Activated naive CD8-positive, alpha-beta T cell (primary cell): Measurements from ENCODE around the gene KPTN.

Experiments
- H3K27ac Mint-ChIP-seq: one replicate; pipeline ENCODE4 v1.8.0; 2021; ENCODE audit warnings: mixed read lengths
- H3K27me3 Mint-ChIP-seq: one replicate; pipeline ENCODE4 v1.8.0; 2021; ENCODE audit warnings: mixed read lengths
- H3K36me3 Mint-ChIP-seq: one replicate; pipeline ENCODE4 v1.8.0; 2021; ENCODE audit warnings: mixed read lengths
- H3K4me1 Mint-ChIP-seq: one replicate; pipeline ENCODE4 v1.8.0; 2021; ENCODE audit warnings: low read depth, mixed read lengths
- H3K4me3 Mint-ChIP-seq: one replicate; pipeline ENCODE4 v1.8.0; 2021; ENCODE audit warnings: mild to moderate bottlenecking, mixed read lengths
- H3K9me3 Mint-ChIP-seq: one replicate; pipeline ENCODE4 v1.8.0; 2021; ENCODE audit warnings: low read depth, mixed read lengths

KPTN gene

DNA sequence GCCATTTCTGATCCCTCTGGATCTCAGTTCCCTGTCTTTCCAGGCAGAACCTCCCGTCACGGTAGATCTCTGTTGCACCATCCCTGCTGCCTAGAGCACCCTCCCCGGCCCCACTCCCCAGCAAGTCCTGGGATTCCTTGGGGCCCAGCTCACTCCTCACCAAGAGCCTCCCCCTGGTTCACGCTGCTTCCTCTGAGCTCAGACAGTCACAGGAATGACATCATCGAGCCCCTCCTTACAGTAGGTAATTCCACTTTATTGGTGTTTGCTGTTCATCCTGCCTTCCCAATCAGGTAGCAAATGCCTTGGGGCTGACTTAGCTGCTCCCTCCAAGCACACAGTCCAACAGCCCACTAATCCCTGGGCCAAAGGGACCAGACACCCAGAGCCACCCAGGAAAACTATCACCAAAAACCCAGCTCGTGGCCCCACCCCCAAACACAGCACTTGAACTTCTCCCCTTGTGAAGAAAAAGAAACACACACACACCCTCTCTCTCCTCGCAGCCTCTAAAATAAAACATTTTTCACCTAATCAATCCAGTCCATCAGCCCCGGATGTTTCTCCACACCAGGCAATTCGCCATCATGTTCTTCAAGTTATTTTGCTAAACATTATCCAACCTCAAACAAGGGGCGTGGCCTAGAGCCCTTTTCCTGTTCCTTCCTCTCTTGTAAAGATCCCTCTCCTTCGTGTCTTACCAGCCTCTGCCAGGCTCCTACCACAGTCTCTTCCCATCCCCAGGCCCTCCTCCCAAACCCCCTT lies 28.3 kb upstream of the KPTN start:
- H3K4me1 Mint-ChIP-seq, result peaks cover 70% of the 10 kb centered on the region
- H3K27me3 Mint-ChIP-seq, result no peaks in the 10 kb centered on the region
- H3K27ac Mint-ChIP-seq, result peak overlapping the region; percentile 96
- H3K4me3 Mint-ChIP-seq, result peak overlapping the region; percentile 97
- H3K36me3 Mint-ChIP-seq, result no peaks in the 10 kb centered on the region
- H3K9me3 Mint-ChIP-seq, result no peaks in the 10 kb centered on the region

DNA sequence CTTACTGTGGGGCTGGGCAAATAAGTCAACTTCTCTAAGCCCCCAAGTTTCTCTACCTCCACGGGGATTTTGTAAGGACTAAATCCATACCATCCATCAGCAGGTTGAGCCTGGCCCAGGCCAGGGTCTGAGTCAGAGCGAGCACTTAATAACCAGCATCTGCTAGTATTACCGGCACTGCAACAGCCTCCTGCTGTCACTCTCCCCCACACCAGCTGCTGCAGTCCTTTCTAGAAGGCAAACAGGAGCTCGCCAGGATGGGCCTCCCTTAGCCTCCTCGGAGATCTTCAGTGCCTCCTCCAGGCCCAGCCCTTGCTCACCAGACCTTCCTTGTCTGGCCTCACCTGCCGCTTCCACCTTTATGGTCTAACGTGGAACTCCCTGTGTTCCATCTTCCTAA lies 27.7 kb upstream of the KPTN start:
- Mint-ChIP-seq H3K4me3 (peak overlapping the region; percentile 97), H3K27ac (peak overlapping the region; percentile 73), H3K9me3 (no peaks in the 10 kb centered on the region), H3K27me3 (no peaks in the 10 kb centered on the region), H3K36me3 (no peaks in the 10 kb centered on the region), H3K4me1 (peaks cover 63% of the 10 kb centered on the region)

DNA sequence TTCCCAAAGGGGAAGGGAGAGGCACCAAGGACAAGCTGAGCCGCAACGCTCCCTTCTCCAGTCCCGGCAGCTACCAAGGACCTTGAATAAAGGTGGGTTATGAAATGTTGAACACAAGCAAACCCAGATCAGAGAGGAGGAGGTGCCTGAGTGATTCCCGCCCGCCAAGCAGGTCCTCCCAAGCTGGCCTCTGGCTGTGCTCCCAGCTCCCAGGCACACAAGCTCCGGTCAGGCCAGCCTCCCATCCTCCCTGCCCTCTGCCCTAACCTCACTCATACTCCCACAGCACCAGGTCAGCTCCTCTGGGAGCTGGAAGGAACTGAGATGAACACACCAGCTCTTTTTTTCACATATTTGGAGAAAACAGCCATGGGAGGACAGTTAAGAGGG lies 27.1 kb upstream of the KPTN start:
- Mint-ChIP-seq H3K9me3 (no peaks in the 10 kb centered on the region), H3K4me1 (peaks cover 58% of the 10 kb centered on the region), H3K27ac (no peak overlapping the region), H3K4me3 (no peak overlapping the region), H3K27me3 (no peaks in the 10 kb centered on the region), H3K36me3 (no peaks in the 10 kb centered on the region)

DNA sequence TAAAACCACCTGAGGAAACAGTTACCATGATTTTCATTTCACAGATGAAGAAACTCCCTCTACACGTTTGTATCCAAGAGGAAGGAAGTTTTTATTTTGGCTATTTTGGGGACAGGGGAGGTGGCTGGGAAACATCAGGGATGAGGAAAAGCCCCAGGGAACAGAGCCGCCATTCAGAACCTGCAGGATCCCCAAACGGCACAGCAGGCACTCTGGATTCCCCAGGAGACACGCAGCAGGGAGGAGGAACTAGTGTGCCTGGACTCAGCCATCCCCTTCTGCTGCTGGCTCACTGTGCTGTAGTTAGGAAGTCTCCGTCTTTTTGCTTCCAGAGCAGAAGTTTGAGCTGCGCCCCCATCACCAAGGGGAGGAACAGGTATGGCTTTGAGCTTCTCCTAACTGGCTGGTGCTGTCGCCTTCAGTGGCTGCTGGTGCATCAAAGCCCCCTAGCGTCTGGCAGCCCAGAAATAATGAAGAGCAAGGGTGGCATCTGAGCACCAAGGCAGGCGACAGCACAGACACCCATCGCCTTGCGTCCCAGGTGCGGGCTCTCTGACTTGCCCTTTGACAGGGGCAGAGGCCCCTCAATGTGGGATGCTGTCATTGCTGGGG lies 26.6 kb upstream of the KPTN start:
- H3K4me1 Mint-ChIP-seq, result peaks cover 53% of the 10 kb centered on the region

DNA sequence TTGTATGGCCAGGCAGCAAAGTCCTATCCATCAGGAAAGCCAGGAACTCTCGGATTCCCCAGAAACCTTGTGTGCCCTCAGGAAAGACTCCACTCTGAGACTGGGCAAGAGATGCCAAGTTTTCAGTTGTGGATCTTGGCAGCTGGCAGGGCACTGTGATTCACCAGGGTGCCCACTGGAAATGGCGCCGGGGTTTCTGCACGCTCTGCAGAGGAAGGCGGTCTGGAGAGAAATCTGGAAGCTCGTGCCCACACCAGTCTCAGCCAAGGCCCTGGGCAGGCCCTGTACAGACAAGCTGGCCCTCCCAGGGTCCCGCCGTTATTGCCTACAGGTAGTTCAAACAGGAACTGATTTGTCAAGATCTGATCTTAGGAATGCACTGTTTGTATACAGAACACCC lies 26.0 kb upstream of the KPTN start:
- H3K4me1 Mint-ChIP-seq, result peaks cover 50% of the 10 kb centered on the region
- H3K27ac Mint-ChIP-seq, result no peak overlapping the region
- no peaks in the 10 kb centered on the region for H3K9me3 Mint-ChIP-seq
- H3K27me3 Mint-ChIP-seq, result no peaks in the 10 kb centered on the region
- no peak overlapping the region for H3K4me3 Mint-ChIP-seq
- H3K36me3 Mint-ChIP-seq, result no peaks in the 10 kb centered on the region

More for the DNA sequence above, 26.6 kb upstream of the KPTN start:
- Mint-ChIP-seq H3K4me3 (no peak overlapping the region), H3K27me3 (no peaks in the 10 kb centered on the region), H3K9me3 (no peaks in the 10 kb centered on the region), H3K27ac (no peak overlapping the region), H3K36me3 (no peaks in the 10 kb centered on the region)

DNA sequence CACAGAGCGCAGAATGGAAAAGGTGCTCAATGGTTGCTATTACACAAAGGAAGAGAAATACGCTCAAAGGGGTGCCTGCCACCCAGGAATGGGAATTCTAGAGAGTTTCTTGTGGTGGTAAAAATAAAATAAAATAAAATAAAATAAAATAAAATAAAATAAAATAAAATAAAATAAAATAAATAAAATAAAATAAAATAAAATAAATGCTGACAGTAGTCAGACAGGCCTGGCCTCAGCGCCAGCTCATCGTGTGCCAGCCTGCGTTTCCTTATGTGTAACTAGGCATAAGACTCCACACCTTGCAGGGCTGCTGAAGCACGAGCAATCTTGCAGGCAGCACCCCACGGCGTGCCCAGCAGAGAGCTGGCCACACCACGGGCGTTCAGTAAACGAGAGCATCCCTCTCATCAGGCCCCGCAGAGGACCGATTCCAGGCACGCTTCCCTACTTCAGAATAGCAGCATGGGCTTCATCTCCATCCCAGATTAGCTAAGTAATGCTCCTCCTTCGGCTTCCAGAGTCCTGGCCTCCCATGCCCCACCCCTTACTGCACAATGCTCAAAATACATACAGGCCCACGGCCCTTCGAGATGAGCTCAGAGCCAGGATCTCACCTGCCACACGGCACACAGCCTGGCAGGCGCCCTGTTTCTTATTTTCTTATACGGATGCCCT lies 25.3 kb upstream of the KPTN start:
- H3K4me1 Mint-ChIP-seq, result peaks cover 44% of the 10 kb centered on the region
- H3K9me3 Mint-ChIP-seq, result no peaks in the 10 kb centered on the region
- no peaks in the 10 kb centered on the region for H3K27me3 Mint-ChIP-seq
- no peak overlapping the region for H3K4me3 Mint-ChIP-seq
- no peaks in the 10 kb centered on the region for H3K36me3 Mint-ChIP-seq
- H3K27ac Mint-ChIP-seq, result no peak overlapping the region

DNA sequence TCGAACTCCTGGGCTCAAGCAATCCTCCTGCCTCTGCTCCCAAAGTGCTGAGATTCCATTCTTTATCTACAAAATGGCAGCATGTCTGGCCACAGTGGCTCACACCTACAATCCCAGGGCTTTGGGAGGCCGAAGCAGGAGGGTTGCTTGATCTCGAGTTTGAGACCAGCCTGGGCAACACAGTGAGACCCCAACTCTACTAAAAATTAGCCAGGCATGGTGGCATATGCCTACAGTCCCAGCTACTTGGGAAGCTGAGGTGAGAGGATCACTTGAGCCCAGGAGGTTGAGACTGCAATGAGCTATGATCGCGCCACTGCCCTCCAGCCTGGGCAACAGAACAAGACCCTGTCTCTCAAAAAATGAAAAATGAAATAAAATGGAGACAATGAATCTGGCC lies 24.7 kb upstream of the KPTN start:
- Mint-ChIP-seq H3K27ac (no peak overlapping the region), H3K4me3 (no peak overlapping the region), H3K9me3 (no peaks in the 10 kb centered on the region), H3K36me3 (no peaks in the 10 kb centered on the region), H3K27me3 (no peaks in the 10 kb centered on the region), H3K4me1 (peaks cover 40% of the 10 kb centered on the region)

DNA sequence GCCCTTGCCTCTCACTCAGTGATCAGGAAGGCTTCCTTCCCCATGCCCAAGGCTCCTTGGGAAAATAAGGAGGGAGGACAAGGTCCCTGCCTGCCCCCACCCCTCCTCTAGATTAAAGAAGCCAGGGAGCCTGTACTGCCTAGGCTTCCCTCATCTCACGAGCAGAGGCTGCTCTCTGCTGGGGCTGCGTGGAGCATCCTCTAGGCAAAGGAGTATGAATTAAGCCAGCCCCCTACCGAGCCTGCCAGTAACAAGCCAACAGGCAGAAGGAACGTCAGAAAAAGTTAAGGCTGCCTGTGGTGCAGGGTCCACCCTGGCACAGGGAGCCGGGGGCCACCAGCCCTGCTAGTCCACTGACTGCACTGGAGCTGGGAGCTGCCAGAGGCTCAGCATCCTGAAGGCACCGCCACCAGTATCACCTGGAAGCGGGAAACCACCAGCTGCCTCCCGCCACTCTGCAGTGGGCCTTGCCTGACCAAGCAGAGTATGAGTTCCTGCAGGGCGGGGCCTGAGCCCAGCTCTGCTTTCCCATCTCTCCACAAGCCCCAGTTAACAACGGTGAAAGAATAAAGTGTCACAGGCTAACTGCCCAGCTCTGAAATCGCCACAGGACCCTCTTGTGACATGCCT lies 24.0 kb upstream of the KPTN start:
- Mint-ChIP-seq H3K27me3 (no peaks in the 10 kb centered on the region), H3K36me3 (no peaks in the 10 kb centered on the region), H3K27ac (no peak overlapping the region), H3K4me3 (no peak overlapping the region), H3K9me3 (no peaks in the 10 kb centered on the region), H3K4me1 (peaks cover 33% of the 10 kb centered on the region)

DNA sequence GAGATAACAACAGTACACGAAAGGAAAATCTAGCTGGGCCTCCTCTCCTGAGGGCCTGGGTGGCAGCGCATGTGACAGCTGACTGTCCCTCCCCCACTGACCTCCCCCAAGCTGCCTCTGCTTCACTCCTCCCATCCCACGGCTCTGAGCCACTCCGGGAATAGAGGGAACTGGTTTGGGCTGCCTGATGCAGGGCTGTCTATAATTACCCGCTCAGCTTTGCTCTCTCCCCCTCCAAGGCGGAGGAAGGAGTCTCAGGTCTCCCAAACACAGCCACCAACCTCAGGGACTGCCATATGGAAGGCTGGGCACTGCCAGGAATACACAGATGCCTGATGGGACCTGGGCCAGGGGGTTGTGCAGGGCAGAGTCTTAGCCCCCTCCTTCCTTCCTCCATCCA lies 23.0 kb upstream of the KPTN start:
- Mint-ChIP-seq H3K4me3 (no peak overlapping the region), H3K27me3 (no peaks in the 10 kb centered on the region), H3K4me1 (peaks cover 23% of the 10 kb centered on the region), H3K36me3 (no peaks in the 10 kb centered on the region), H3K27ac (no peak overlapping the region), H3K9me3 (no peaks in the 10 kb centered on the region)

DNA sequence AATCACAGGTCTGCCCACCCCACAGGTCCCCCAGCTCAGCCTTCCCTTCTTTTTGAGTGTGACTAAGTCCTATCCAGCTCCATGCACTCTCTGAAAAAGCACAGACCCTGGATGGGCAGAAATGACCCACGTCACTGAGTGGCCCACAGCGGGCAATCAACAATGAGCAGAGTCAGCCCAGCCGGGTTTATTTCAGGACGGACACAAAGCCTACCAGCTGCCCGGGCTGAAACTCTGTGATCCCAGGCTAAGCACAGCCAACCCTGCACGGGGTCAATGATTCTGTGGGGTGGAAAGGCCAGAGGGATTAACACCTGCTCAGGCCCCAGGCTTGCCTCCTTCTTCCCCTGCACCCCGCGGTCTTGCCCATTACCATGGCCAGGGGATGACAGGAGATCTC lies 22.4 kb upstream of the KPTN start:
- no peak overlapping the region for H3K27ac Mint-ChIP-seq
- peaks cover 17% of the 10 kb centered on the region for H3K4me1 Mint-ChIP-seq
- H3K27me3 Mint-ChIP-seq, result no peaks in the 10 kb centered on the region
- no peaks in the 10 kb centered on the region for H3K9me3 Mint-ChIP-seq
- H3K4me3 Mint-ChIP-seq, result no peak overlapping the region
- no peaks in the 10 kb centered on the region for H3K36me3 Mint-ChIP-seq

DNA sequence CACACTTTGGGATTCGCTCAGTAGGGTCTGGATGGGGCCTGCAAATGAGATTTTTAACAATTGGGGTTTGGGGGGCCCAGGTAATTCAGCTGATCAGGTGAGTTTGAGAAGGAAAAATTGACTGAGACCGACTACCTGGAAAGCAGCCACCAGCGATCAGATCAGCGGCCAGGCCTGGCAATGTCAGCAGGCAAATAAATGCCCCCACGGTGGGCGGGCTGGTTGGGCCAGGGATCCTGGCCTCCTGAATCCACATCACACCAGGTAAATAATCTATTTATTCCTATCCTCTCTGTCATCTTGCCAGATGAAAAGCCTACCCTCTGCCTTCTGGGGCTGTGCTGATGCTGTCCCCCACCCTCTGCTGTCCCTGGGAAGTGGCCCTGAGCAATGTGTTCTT lies 21.5 kb upstream of the KPTN start:
- Mint-ChIP-seq H3K36me3 (no peaks in the 10 kb centered on the region), H3K9me3 (no peaks in the 10 kb centered on the region), H3K27me3 (no peaks in the 10 kb centered on the region), H3K4me1 (peaks cover 11% of the 10 kb centered on the region), H3K4me3 (no peak overlapping the region), H3K27ac (no peak overlapping the region)

DNA sequence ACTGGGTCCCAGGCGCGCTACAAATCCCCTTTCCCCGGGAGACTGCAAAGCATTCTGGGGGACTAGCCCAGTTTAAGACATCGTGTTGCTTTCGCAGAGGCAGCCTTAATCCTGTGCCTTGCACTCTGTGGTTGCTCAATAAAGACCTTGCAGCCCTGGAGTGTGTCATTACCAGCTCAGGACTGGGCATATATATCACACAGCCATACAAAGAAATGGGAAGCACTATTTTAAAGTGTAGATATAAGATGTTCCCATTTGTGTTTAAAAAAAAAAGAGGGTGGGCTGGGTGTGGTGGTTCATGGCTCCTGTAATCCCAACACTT lies 19.8 kb upstream of the KPTN start:
- Mint-ChIP-seq H3K27ac (no peak overlapping the region), H3K4me1 (peaks cover under 1% of the 10 kb centered on the region), H3K27me3 (no peaks in the 10 kb centered on the region), H3K9me3 (no peaks in the 10 kb centered on the region), H3K36me3 (no peaks in the 10 kb centered on the region), H3K4me3 (no peak overlapping the region)

DNA sequence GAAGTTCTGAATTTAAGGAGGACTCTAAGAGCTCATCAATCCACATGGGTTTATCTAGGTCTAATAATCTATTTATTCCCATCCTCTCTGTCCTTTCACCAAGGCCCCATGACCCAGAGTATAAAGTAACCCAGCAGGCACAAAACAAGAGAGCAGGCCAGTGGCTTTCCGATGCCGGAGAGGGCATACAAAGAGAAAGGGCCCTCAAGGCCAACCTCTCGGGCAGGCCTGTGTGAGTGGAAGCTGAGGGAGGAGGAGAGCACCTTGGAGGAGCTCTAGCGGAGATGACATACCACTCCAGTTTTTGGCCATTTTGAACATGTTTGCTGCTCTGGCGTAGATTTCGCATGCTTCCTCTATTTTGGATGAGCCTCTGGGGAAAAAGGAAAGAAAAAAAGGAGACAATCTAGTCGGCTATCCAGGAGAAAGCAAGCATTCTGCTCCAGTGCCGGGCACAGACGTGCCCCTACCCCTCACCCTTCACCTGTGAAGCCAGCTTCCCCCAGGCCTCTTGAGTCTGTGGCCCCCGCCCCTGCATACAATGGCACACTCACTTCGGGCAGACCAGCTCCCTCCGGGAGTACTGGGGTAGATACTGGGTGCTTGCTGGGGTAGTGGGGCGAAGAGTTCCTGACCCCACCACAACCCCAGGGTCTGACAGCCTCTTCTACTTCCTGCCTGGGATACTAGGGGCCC lies 19.3 kb upstream of the KPTN start:
- no peak overlapping the region for H3K27ac Mint-ChIP-seq

DNA sequence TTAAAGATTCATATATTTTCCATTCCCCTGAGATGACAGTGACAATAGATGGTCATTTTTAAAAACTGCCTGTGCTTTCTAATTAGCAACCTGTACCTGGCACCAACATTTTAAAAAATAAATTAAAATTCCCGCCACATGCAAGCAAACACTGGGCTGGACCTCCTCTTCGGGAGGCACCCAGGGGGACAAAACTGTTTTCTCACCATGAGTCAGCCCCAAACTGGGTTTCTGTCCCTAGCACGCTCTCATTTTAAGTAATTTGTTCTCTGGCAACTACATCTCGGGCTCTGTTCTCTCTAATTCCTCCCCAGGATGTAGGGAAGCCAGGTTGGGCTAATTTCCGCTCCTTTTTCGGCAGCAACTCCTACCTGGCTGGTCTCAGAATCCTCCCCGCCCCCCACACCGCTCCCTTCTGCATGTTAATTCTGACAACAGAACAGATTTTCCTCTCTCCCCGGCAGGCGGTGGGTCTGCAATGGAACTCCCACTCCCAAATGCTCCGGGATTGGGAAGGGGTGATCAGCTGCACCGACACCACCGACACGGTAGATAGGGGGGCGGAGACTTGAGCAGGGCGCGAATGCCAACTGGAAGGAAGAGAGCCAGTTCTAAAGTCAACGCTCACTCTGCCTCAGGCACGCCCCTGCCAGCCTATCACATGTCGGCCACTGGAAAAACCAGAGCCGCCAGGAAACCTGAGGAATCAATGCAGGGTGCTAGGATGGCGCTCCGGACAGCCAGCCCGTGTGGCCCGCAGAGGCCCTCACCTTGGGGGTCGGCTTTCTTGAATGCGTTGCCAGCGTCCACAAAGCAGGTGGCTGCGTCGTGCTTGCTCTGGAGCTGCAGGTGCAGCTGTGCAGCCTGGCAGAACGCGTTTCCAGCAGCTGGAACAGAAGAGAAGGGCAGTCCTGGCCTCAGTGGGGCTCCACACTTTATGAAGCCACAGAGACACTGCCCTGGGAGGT lies 16.1 kb upstream of the KPTN start:
- Mint-ChIP-seq H3K27me3 (no peaks in the 10 kb centered on the region), H3K27ac (peak overlapping the region; percentile 22), H3K36me3 (no peaks in the 10 kb centered on the region), H3K9me3 (no peaks in the 10 kb centered on the region), H3K4me1 (peaks cover 6% of the 10 kb centered on the region), H3K4me3 (no peak overlapping the region)

More for the DNA sequence above, 19.3 kb upstream of the KPTN start:
- no peaks in the 10 kb centered on the region for H3K36me3 Mint-ChIP-seq
- peaks cover 1% of the 10 kb centered on the region for H3K4me1 Mint-ChIP-seq
- no peak overlapping the region for H3K4me3 Mint-ChIP-seq
- H3K9me3 Mint-ChIP-seq, result no peaks in the 10 kb centered on the region
- H3K27me3 Mint-ChIP-seq, result no peaks in the 10 kb centered on the region
